Lower leg skin (tissue), 4 donors: ENCODE results near the gene KRT81. TPM values are rescaled to one million over a fixed set of nuclear protein-coding genes. Genes with fewer than 3 reads are reported as not detected.

Source experiments
- DNase-seq, 2 donors: peaks; one replicate each; pipeline ENCODE4 v3.0.0-alpha.2; 2019; ENCODE audit warnings: low spot score in 2 of 2
- H3K4me3 ChIP-seq: fragments of 200-600 bp; sonication (generic); 2 replicates; pipeline ENCODE4 v1.5.1; 2017; ENCODE audit warnings: mild to moderate bottlenecking, low read depth; ENCODE audit not compliant: poor library complexity, severe bottlenecking
- POLR2A ChIP-seq, 2 donors: fragments of 450-650 bp; IDR thresholded peaks; one replicate each; pipeline ENCODE4 v1.6.1; 2016 to 2017; ENCODE audit warnings: antibody characterized with exemption in 2 of 2, mild to moderate bottlenecking in 1 of 2, moderate library complexity in 1 of 2
- WGBS, 2 donors: methylation state at CpG; one replicate each; pipeline ENCODE4 v1.1.5; 2018; 5-methylcytosine and 5-hydroxymethylcytosine counted together
- intact Hi-C: fragments of 100-400 bp; cut with DNase I; formaldehyde crosslinking; loops from one replicate; pipeline ENCODE4 v1.15.0; 2023; ENCODE audit warnings: low total_unique reads
- total RNA-seq, 4 donors: library from RNA; depleted of rRNA; stranded (reverse); fragments of >200 nt; gene quantifications; one replicate each; pipeline ENCODE4 v1.1.0, GENCODE V29; 2016
- TF ChIP-seq, protein P1 (sequence below), 3 donors: fragments of 450-650 bp; IDR thresholded peaks; one replicate each; pipeline ENCODE4 v1.5.1; 2016; ENCODE audit warnings: antibody characterized with exemption in 3 of 3, mild to moderate bottlenecking in 3 of 3, moderate library complexity in 2 of 3

KRT81 gene
- total RNA-seq, 4 donors from 2014 or later, result 0.37 to 204 (median 10.6) TPM; not detected in 1

DNA sequence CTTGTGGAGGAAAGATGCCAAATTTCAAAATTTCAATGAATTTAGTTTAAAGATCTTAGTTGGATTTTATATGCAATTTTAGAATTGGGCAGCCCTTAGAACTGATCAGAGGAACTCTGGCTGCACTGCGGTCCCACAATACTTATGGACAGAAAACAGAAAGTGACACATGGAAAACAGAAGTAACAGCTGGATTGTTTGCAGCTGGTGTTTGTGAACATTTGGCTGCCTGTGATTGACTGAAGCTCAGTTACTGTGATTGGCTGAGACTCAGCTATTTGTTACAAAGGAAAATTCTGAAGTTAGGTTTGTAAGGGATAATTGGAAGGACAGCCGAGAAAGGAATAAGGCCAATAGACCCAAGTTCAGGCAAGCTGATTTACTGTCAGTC is 26.9 kb downstream of the KRT81 start:
- 56 to 61% methylated on average over 2 of the region's 2 CpGs for WGBS, 2 donors
- DNase-seq, result no peak
- no peak for TF ChIP-seq POLR2A (IDR thresholded peaks at IDR 0.05)
- TF ChIP-seq, protein P1, sequence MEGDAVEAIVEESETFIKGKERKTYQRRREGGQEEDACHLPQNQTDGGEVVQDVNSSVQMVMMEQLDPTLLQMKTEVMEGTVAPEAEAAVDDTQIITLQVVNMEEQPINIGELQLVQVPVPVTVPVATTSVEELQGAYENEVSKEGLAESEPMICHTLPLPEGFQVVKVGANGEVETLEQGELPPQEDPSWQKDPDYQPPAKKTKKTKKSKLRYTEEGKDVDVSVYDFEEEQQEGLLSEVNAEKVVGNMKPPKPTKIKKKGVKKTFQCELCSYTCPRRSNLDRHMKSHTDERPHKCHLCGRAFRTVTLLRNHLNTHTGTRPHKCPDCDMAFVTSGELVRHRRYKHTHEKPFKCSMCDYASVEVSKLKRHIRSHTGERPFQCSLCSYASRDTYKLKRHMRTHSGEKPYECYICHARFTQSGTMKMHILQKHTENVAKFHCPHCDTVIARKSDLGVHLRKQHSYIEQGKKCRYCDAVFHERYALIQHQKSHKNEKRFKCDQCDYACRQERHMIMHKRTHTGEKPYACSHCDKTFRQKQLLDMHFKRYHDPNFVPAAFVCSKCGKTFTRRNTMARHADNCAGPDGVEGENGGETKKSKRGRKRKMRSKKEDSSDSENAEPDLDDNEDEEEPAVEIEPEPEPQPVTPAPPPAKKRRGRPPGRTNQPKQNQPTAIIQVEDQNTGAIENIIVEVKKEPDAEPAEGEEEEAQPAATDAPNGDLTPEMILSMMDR (IDR thresholded peaks at IDR 0.05), result no peak
- intact Hi-C loops, result no loop called here
- H3K4me3 ChIP-seq, result no peak overlapping the region

DNA sequence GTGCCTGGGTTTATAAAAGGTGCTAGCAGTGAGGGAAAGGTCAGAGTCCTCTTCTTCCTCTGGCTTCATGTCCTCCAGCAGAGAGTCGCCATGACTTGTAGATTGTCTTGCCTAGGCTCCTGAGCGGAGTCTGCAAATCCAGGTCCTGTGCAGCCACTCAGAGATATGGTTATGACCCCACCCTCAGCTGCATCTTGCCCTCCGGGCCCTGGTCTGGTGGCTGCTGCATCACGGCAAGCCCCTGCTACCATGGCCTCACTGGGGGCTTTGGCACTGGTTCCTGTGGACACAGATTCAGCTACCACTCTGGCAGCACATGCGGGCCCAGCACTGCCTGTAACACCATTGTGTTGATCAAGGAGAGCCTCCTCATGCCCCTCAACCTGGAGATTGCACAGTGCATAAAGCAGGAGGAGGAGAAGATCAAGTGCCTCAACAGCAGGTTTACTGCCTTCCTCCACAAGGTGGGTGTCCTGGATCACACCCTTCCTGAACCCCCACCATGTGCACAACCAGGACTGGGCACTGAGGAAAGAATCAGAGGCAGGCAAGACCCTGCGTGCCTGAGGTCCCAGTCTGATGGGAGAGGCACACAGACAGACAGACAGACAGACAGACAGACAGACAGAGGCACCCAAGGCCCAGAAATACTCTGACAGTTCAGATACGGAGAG is 27.4 kb downstream of the KRT81 start:
- WGBS, 2 donors, result 84 to 93% methylated on average over 7 of the region's 7 CpGs
- DNase-seq, result no peak
- intact Hi-C loops, result no loop called here
- no peak overlapping the region for H3K4me3 ChIP-seq
- TF ChIP-seq, protein P1 (IDR thresholded peaks at IDR 0.05), result no peak

DNA sequence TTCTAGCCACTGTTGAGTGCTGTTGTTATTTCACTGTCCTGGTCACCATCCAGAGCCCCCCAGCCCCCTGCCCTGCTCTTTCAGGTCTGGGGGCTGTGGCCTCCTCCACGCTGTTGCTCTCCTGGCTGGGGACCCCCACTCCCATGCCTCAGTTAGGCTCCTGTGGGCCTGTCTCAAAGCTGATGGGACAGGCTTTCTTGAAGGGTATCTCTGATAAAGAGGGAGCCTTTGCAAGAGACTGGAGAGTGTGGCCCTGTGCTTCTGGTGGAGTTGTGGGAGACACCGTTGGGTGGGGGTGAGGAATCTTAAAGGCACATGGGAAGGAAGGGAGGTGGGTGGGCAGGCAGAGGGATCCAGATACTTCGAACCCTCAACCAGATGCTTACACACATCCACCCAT is 29.0 kb downstream of the KRT81 start:
- intact Hi-C loops, result no loop called here
- TF ChIP-seq, protein P1 (IDR thresholded peaks at IDR 0.05), result no peak
- DNase-seq, result no peak

DNA sequence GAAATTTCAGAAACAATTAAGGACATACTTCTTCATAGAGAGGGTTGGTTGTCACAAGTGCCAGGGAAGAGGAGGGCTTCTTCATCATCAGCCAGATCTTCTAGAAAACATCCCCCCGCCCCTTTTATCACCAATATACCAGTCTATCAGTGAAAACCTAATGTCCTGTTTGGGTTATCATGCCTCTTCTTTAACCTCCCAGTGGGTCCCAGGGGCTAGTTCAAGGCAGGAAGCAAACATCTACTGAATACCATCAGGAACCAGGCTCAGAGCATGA is 30.2 kb downstream of the KRT81 start:
- no peak for DNase-seq
- TF ChIP-seq, protein P1 (IDR thresholded peaks at IDR 0.05), result no peak
- TF ChIP-seq POLR2A (IDR thresholded peaks at IDR 0.05), result no peak
- 67 to 76% methylated on average over 1 of the region's 1 CpG for WGBS, 2 donors
- intact Hi-C loops, result no loop called here
- no peak overlapping the region for H3K4me3 ChIP-seq

More for the DNA sequence above, 29.0 kb downstream of the KRT81 start:
- WGBS, 2 donors, result 77 to 94% methylated on average over 2 to 3 of the region's 3 CpGs
- no peak overlapping the region for H3K4me3 ChIP-seq

DNA sequence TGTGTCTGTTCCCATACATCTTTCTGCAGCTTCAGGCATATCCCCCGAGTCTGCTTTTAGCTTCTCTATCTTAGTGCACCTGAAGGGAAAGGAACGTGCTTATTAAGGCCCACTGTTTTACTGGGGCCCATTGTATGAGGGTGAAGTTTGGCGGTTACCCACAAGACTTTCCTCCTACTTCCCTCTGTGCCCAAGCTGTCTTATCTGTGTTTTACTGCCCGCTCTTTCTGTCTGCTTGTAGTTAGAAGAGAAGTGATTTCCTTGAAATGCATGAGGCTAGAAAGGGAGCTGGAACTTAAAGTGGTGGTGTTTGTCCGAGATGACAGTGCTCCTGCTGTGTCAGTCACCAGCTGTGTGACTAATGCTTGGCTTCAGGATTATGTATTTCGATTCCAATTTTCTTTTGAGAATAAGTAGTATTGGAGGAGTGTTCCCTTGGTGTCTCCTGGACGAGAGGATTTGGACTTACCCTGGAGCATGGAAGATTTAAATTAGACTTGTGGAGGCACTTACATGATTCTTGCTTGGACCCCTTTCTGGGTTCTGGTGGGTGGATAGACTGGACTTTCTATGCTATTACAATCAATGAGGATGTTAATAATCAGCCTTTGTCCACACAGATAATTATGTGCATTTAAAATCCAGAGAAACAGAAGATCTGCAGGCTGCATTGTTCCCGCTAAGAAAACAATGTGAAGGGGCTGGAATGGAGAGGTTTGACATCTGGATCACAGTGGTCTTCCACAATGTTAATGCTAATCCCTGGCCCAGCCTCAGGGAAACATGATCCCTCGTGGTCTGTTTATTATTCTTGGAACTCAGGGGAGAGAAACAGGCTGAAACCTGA is 30.8 kb downstream of the KRT81 start:
- no peak for TF ChIP-seq POLR2A (IDR thresholded peaks at IDR 0.05)
- TF ChIP-seq, protein P1 (IDR thresholded peaks at IDR 0.05), result no peak
- intact Hi-C loops, result no loop called here
- H3K4me3 ChIP-seq, result no peak overlapping the region
- DNase-seq, result no peak
- 64 to 67% methylated on average over 9 of the region's 9 CpGs for WGBS, 2 donors
